HG02852 (cell line): ENCODE results near the gene PNPLA5.
"Not testable (repeated sequence)": the region's sequence is repeated elsewhere in the genome, so short reads cannot be mapped to it uniquely, and the experiment has no call there.

ENCODE experiments used
- ATAC-seq: cut with Tn5 transposase; IDR thresholded peaks from one replicate; pipeline ENCODE4 v1.9.1; 2021; ENCODE audit warnings: mild to moderate bottlenecking, moderate library complexity; ENCODE audit not compliant: unreplicated experiment

PNPLA5 gene

GRCh38 chr22:43881091-43882061 lies 10.4 kb downstream of the PNPLA5 start:
- no peak for ATAC-seq

- ATAC-seq = no peak
These were observed 11.2 kb downstream of the PNPLA5 start for GRCh38 chr22:43880541-43880991.

GRCh38 chr22:43879901-43880540 lies 11.8 kb downstream of the PNPLA5 start:
- no peak for ATAC-seq

- no peak for ATAC-seq
These were observed 12.8 kb downstream of the PNPLA5 start for GRCh38 chr22:43878831-43879550.

- ATAC-seq = no peak
These were observed 13.6 kb downstream of the PNPLA5 start for GRCh38 chr22:43878079-43878795.

GRCh38 chr22:43876866-43877509 lies 14.8 kb downstream of the PNPLA5 start:
- no peak for ATAC-seq

- ATAC-seq = no peak
These were observed 22.0 kb downstream of the PNPLA5 start for GRCh38 chr22:43869799-43870198.

- ATAC-seq = not testable (repeated sequence)
These were observed 22.8 kb downstream of the PNPLA5 start for GRCh38 chr22:43869001-43869400.

GRCh38 chr22:43867839-43868635 lies 23.8 kb downstream of the PNPLA5 start:
- no peak for ATAC-seq

GRCh38 chr22:43862882-43863202 lies 29.0 kb downstream of the PNPLA5 start:
- no peak for ATAC-seq

GRCh38 chr22:43862074-43862881 lies 29.5 kb downstream of the PNPLA5 start, which contains the start of gene SULT4A1:
Gene SULT4A1 (minus strand): TSS chr22:43862513. CDS start chr22:43862382, 131 bp downstream.
- ATAC-seq = no peak

- no peak for ATAC-seq
These were observed 30.3 kb downstream of the PNPLA5 start for GRCh38 chr22:43861529-43861928.

GRCh38 chr22:43860831-43861230 lies 31.0 kb downstream of the PNPLA5 start:
- no peak for ATAC-seq

- ATAC-seq = no peak
These were observed 31.7 kb downstream of the PNPLA5 start for GRCh38 chr22:43860126-43860525.

GRCh38 chr22:43859621-43860020 lies 32.2 kb downstream of the PNPLA5 start:
- ATAC-seq = no peak

- ATAC-seq = no peak
These were observed 32.6 kb downstream of the PNPLA5 start for GRCh38 chr22:43859176-43859575.

GRCh38 chr22:43858156-43858895 lies 33.5 kb downstream of the PNPLA5 start:
- no peak for ATAC-seq

GRCh38 chr22:43857367-43857766 lies 34.4 kb downstream of the PNPLA5 start:
- ATAC-seq = no peak
